Stimulated activated CD4-positive, alpha-beta T cell treated with anti-CD3 and anti-CD28 coated beads, Interleukin-1b, Interleukin-23, amount 100 ng/mL, for 24 hours (primary cell): ENCODE data around the gene FXYD7.

Experiments
- DNase-seq, 4 experiments: peaks; one replicate each; pipeline ENCODE4 v3.0.0-alpha.2; 2020; ENCODE audit warnings: low read depth in 4 of 4, low spot score in 1 of 4

Gene FXYD7

GRCh38 chr19:35162471-35163326, 19.6 kb downstream of the FXYD7 start:
- no peak for DNase-seq

- DNase-seq, result no peak
Observed at GRCh38 chr19:35164418-35164817, 21.4 kb downstream of the FXYD7 start.

- DNase-seq, result no peak
Observed at GRCh38 chr19:35165200-35166058, 22.4 kb downstream of the FXYD7 start.

- no peak for DNase-seq
Observed at GRCh38 chr19:35166100-35167063, 23.3 kb downstream of the FXYD7 start.

- DNase-seq, result no peak
Observed at GRCh38 chr19:35167251-35168119, 24.4 kb downstream of the FXYD7 start.

- DNase-seq, result no peak
Observed at GRCh38 chr19:35168196-35168595, 25.1 kb downstream of the FXYD7 start.

- no peak for DNase-seq
Observed at GRCh38 chr19:35169221-35169995, 26.4 kb downstream of the FXYD7 start.

GRCh38 chr19:35170359-35171061, 27.5 kb downstream of the FXYD7 start:
- DNase-seq, result no peak

GRCh38 chr19:35171730-35172129, 28.7 kb downstream of the FXYD7 start:
- no peak for DNase-seq

GRCh38 chr19:35174226-35174625, 31.2 kb downstream of the FXYD7 start:
- no peak for DNase-seq

- DNase-seq, result no peak
Observed at GRCh38 chr19:35176181-35176570, 33.1 kb downstream of the FXYD7 start.

GRCh38 chr19:35177377-35178274, 34.6 kb downstream of the FXYD7 start:
- DNase-seq, result no peak

GRCh38 chr19:35178701-35179100, 35.6 kb downstream of the FXYD7 start:
- DNase-seq, result no peak

GRCh38 chr19:35179830-35180229, 36.8 kb downstream of the FXYD7 start:
- no peak for DNase-seq

GRCh38 chr19:35181387-35181786, 38.3 kb downstream of the FXYD7 start:
- no peak for DNase-seq

- DNase-seq, result no peak
Observed at GRCh38 chr19:35184267-35184666, 41.2 kb downstream of the FXYD7 start.

GRCh38 chr19:35184884-35185283, 41.8 kb downstream of the FXYD7 start:
- DNase-seq, result no peak
